AG09309 (cell line): ENCODE results near the gene DUS2.

Source experiments
- DNase-seq: peaks from one replicate; pipeline ENCODE4 v3.0.0-alpha.2; 2010; ENCODE audit warnings: low read depth
- H3K4me3 ChIP-seq: 2 replicates; pipeline ENCODE4 v1.5.1; 2011; ENCODE audit warnings: mild to moderate bottlenecking, low read depth, low read length, moderate library complexity; ENCODE audit not compliant: control insufficient read depth
- CTCF ChIP-seq: IDR thresholded peaks from 2 replicates; pipeline ENCODE4 v1.5.1; 2011; ENCODE audit warnings: mild to moderate bottlenecking, low read depth, low read length, inconsistent platforms; ENCODE audit not compliant: insufficient read depth, control insufficient read depth; ENCODE audit errors: missing control alignments

Gene DUS2

GRCh38 chr16:68076560-68076959, 53.5 kb downstream of the DUS2 start:
- no peak for TF ChIP-seq CTCF
- H3K4me3 ChIP-seq = no peak overlapping the region
- no peak for DNase-seq

GRCh38 chr16:68077866-68078700, 55.0 kb downstream of the DUS2 start:
- no peak for TF ChIP-seq CTCF
- H3K4me3 ChIP-seq = no peak overlapping the region
- DNase-seq = no peak

GRCh38 chr16:68078701-68079375, 55.8 kb downstream of the DUS2 start:
- DNase-seq = no peak
- H3K4me3 ChIP-seq = no peak overlapping the region
- TF ChIP-seq CTCF = no peak

GRCh38 chr16:68079376-68079625, 56.2 kb downstream of the DUS2 start:
- DNase-seq = no peak
- no peak overlapping the region for H3K4me3 ChIP-seq
- no peak for TF ChIP-seq CTCF

GRCh38 chr16:68079626-68080344, 56.7 kb downstream of the DUS2 start:
- H3K4me3 ChIP-seq = no peak overlapping the region
- TF ChIP-seq CTCF = no peak
- no peak for DNase-seq

GRCh38 chr16:68081861-68082628, 59.0 kb downstream of the DUS2 start:
- no peak for TF ChIP-seq CTCF
- DNase-seq = no peak
- no peak overlapping the region for H3K4me3 ChIP-seq
